IMR-90 (cell line): ENCODE results near the gene POU2AF2. TPM values are rescaled to one million over a fixed set of nuclear protein-coding genes. Genes with fewer than 3 reads are reported as not detected.

ENCODE experiments used
- ATAC-seq: fragments of 200-7000 bp; cut with Tn5 transposase; 2 replicates; pipeline ENCODE4 v1.9.1; 2020; ENCODE audit warnings: low read depth, mild to moderate bottlenecking, moderate library complexity
- BruUV-seq: library from RNA; stranded (reverse); fragments of 400-500 nt; replicated peaks from 2 replicates; lab custom pipeline; 2021; lab: Mats Ljungman, UMichigan
- CTCF ChIA-PET: fragments of 300-600 bp; formaldehyde crosslinking; extraction: SDS; loops from one replicate; lab custom pipeline; 2021; ENCODE audit warnings: antibody characterized with exemption; lab: Yijun Ruan, JAX
- POLR2A ChIA-PET: fragments of 300-600 bp; sonication (Branson Sonifier 250); formaldehyde crosslinking; loops from one replicate; lab custom pipeline; 2022; ENCODE audit warnings: antibody characterized with exemption; ENCODE audit not compliant: unreplicated experiment; lab: Charles Lee
- DNase-seq: peaks from one replicate; pipeline ENCODE4 v3.0.0; 2013
- H2AFZ ChIP-seq: replicated peaks from 2 replicates; pipeline ENCODE3; 2013; ENCODE audit warnings: low read length, mild to moderate bottlenecking; ENCODE audit not compliant: poor library complexity
- H2AK5ac ChIP-seq: 2 replicates; pipeline ENCODE4 v1.6.1; 2013; ENCODE audit warnings: low read depth, low read length, inconsistent platforms
- H2AK9ac ChIP-seq: replicated peaks from 2 replicates; pipeline ENCODE3; 2013; ENCODE audit warnings: mild to moderate bottlenecking, low read depth, low read length, moderate library complexity; ENCODE audit not compliant: poor library complexity
- H2BK120ac ChIP-seq: 2 replicates; pipeline ENCODE4 v1.6.1; 2013; ENCODE audit warnings: low read depth, low read length, inconsistent platforms
- H2BK15ac ChIP-seq: 3 replicates; pipeline ENCODE4 v1.6.1; 2013; ENCODE audit warnings: low read depth, low read length, inconsistent platforms
- H2BK20ac ChIP-seq: 2 replicates; pipeline ENCODE4 v1.6.1; 2013; ENCODE audit warnings: low read depth, mild to moderate bottlenecking, inconsistent platforms, low read length, moderate library complexity
- H2BK5ac ChIP-seq: 2 replicates; pipeline ENCODE4 v1.6.1; 2013; ENCODE audit warnings: mild to moderate bottlenecking, low read depth, low read length, inconsistent platforms; ENCODE audit not compliant: poor library complexity, severe bottlenecking
- H3K14ac ChIP-seq: replicated peaks from 2 replicates; pipeline ENCODE4 v1.6.1; 2013; ENCODE audit warnings: low read depth, low read length, inconsistent platforms
- H3K18ac ChIP-seq: 2 replicates; pipeline ENCODE4 v1.6.1; 2013; ENCODE audit warnings: low read depth, low read length, control low read depth
- H3K23ac ChIP-seq: 2 replicates; pipeline ENCODE4 v1.6.1; 2013; ENCODE audit warnings: low read depth, low read length, inconsistent platforms
- H3K27ac ChIP-seq: 2 replicates; pipeline ENCODE4 v1.5.1; 2013; ENCODE audit warnings: mild to moderate bottlenecking, control low read depth, low read length; ENCODE audit not compliant: insufficient read depth
- H3K27me3 ChIP-seq: 2 replicates; pipeline ENCODE4 v1.6.1; 2013; ENCODE audit warnings: low read length; ENCODE audit not compliant: control insufficient read depth, insufficient read depth
- H3K36me3 ChIP-seq: 2 replicates; pipeline ENCODE4 v1.6.1; 2013; ENCODE audit warnings: low read length, mixed read lengths; ENCODE audit not compliant: control insufficient read depth, insufficient read depth
- H3K4ac ChIP-seq: 2 replicates; pipeline ENCODE4 v1.6.1; 2013; ENCODE audit warnings: low read depth, low read length, inconsistent platforms
- H3K4me1 ChIP-seq: 2 replicates; pipeline ENCODE4 v1.6.1; 2013; ENCODE audit warnings: low read length, mixed read lengths; ENCODE audit not compliant: control insufficient read depth, insufficient read depth
- H3K4me2 ChIP-seq: 2 replicates; pipeline ENCODE4 v1.6.1; 2013; ENCODE audit warnings: low read depth, mild to moderate bottlenecking, control low read depth, low read length, moderate library complexity
- H3K4me3 ChIP-seq: 2 replicates; pipeline ENCODE4 v1.5.1; 2013; ENCODE audit warnings: low read depth, mild to moderate bottlenecking, control low read depth, low read length, moderate library complexity; ENCODE audit not compliant: insufficient read depth
- H3K56ac ChIP-seq: 2 replicates; pipeline ENCODE4 v1.6.1; 2013; ENCODE audit warnings: low read length, inconsistent platforms; ENCODE audit not compliant: insufficient read depth; ENCODE audit errors: extremely low read depth
- H3K79me1 ChIP-seq, 2 experiments: 2 replicates each; pipeline ENCODE4 v1.6.1; 2013; ENCODE audit warnings: low read length in 2 of 2, inconsistent platforms in 1 of 2, low read depth in 1 of 2
- H3K9ac ChIP-seq: 2 replicates; pipeline ENCODE4 v1.6.1; 2013; ENCODE audit warnings: low read depth, low read length, control low read depth
- H3K9me1 ChIP-seq: 2 replicates; pipeline ENCODE4 v1.6.1; 2013; ENCODE audit warnings: low read length, inconsistent platforms; ENCODE audit not compliant: insufficient read depth
- H3K9me3 ChIP-seq: 2 replicates; pipeline ENCODE4 v1.6.1; 2013; ENCODE audit warnings: low read length; ENCODE audit not compliant: control insufficient read depth, insufficient read depth
- H4K20me1 ChIP-seq: 2 replicates; pipeline ENCODE4 v1.6.1; 2013; ENCODE audit warnings: low read length, inconsistent platforms; ENCODE audit not compliant: insufficient read depth
- H4K5ac ChIP-seq: 2 replicates; pipeline ENCODE4 v1.6.1; 2013; ENCODE audit warnings: mild to moderate bottlenecking, low read depth, low read length, control low read depth
- H4K8ac ChIP-seq, 2 experiments: 2 replicates each; pipeline ENCODE4 v1.6.1; 2013; ENCODE audit warnings: low read depth in 2 of 2, low read length in 2 of 2, control low read depth in 1 of 2, inconsistent platforms in 1 of 2
- H4K91ac ChIP-seq: 2 replicates; pipeline ENCODE4 v1.6.1; 2013; ENCODE audit warnings: low read depth, low read length, inconsistent platforms; ENCODE audit not compliant: insufficient read depth
- RAD21 ChIP-seq: IDR thresholded peaks from 2 replicates; pipeline ENCODE4 v1.6.1; 2012; ENCODE audit warnings: low read length, improper control_type of control experiment
- WGBS, 2 experiments: methylation state at CpG; one replicate each; pipeline versions ENCODE4 v1.1.5 to v1.1.7; 2013; ENCODE audit warnings: missing lambda C conversion rate in 2 of 2; ENCODE audit not compliant: insufficient read length in 1 of 2; ENCODE audit errors: extremely low coverage in 2 of 2; 5-methylcytosine and 5-hydroxymethylcytosine counted together
- dilution Hi-C: fragments of 300-500 bp; cut with HindIII; formaldehyde crosslinking; loops from one replicate; pipeline ENCODE4 v1.14.3; 2018; ENCODE audit warnings: low sequenced_read_pairs; ENCODE audit not compliant: unreplicated experiment
- in situ Hi-C: fragments of 300-500 bp; cut with MboI; formaldehyde crosslinking; loops from 3 replicates; pipeline ENCODE4 v1.14.3; 2019; ENCODE audit warnings: low sequenced_read_pairs, inconsistent platforms, mixed read lengths
- intact Hi-C: fragments of 100-400 bp; cut with micrococcal nuclease; formaldehyde crosslinking; loops from 2 replicates; pipeline ENCODE4 v1.10.0; 2022
- polyA plus RNA-seq, 3 experiments: library from polyadenylated mRNA; depleted of rRNA; stranded (reverse); fragments of >200 nt; gene quantifications; 2 replicates each; pipeline ENCODE4 v1.2.3, GENCODE V29; 2012; ENCODE audit warnings: low replicate concordance in 1 of 3
- total RNA-seq: library from RNA; depleted of rRNA; stranded (reverse); fragments of >200 nt; gene quantifications from 2 replicates; pipeline ENCODE4 v1.2.3, GENCODE V29; 2012

POU2AF2 gene
- total and polyA plus RNA-seq, 2 of the 4 experiments (the other 2 are of a cell fraction), result not detected

- H3K4me3 ChIP-seq, result no peak overlapping the region
- no peak overlapping the region for H3K23ac ChIP-seq
- no peak overlapping the region for H2AK5ac ChIP-seq
- H3K18ac ChIP-seq, result no peak overlapping the region
- no peak overlapping the region for H4K91ac ChIP-seq
- no peak overlapping the region for H3K4ac ChIP-seq
- CTCF ChIA-PET, result no interaction called here
- no peak overlapping the region for H2AFZ ChIP-seq
- no peaks in the 10 kb centered on the region for H4K20me1 ChIP-seq
- intact Hi-C loops, result loop anchor here (5.0 to 10.0 kb wide), 3 partner anchors 209 to 1033 kb away; no protein-coding TSS in a partner anchor
- H3K79me1 ChIP-seq, result no peaks in the 10 kb centered on the region
- ATAC-seq (no peak), DNase-seq (no peak)
- H3K27me3 ChIP-seq, result peaks cover 15% of the 10 kb centered on the region
- no peak overlapping the region for H4K8ac ChIP-seq
- H3K36me3 ChIP-seq, result no peaks in the 10 kb centered on the region
- no peak overlapping the region for H2BK15ac ChIP-seq
- no peak overlapping the region for H4K5ac ChIP-seq
- no peak overlapping the region for H2BK20ac ChIP-seq
- in situ Hi-C loops, result no loop called here
- no peak overlapping the region for H3K27ac ChIP-seq
- H3K56ac ChIP-seq, result no peak overlapping the region
- H3K14ac ChIP-seq, result no peak overlapping the region
- POLR2A ChIA-PET, result no interaction called here
- H3K4me1 ChIP-seq, result no peaks in the 10 kb centered on the region; the same call in 1 of the 2 replicates
- H2BK5ac ChIP-seq, result no peak overlapping the region
- dilution Hi-C loops, result no loop called here
- H2BK120ac ChIP-seq, result no peak overlapping the region
- no peak overlapping the region for H3K9ac ChIP-seq
- no peak overlapping the region for H2AK9ac ChIP-seq
- no TSS peak for BruUV-seq
- WGBS, 2 experiments, result no CpG with 5 or more reads among the region's 1 CpG
- TF ChIP-seq RAD21, result no peak
- no peaks in the 10 kb centered on the region for H3K9me1 ChIP-seq
- no peak overlapping the region for H3K4me2 ChIP-seq
- H3K9me3 ChIP-seq, result no peaks in the 10 kb centered on the region
Measured at GRCh38 chr11:111237926-111238325, 7.6 kb upstream of the POU2AF2 start.
